Measurements from ENCODE around the gene HNRNPA0.

The HNRNPA0 gene

GRCh38 chr5:137727623-137728022, 26.5 kb downstream of the HNRNPA0 start:
- H3K4me3 ChIP-seq (ENCODE audit: low read length), result no peak overlapping the region
- TF ChIP-seq, protein P1, sequence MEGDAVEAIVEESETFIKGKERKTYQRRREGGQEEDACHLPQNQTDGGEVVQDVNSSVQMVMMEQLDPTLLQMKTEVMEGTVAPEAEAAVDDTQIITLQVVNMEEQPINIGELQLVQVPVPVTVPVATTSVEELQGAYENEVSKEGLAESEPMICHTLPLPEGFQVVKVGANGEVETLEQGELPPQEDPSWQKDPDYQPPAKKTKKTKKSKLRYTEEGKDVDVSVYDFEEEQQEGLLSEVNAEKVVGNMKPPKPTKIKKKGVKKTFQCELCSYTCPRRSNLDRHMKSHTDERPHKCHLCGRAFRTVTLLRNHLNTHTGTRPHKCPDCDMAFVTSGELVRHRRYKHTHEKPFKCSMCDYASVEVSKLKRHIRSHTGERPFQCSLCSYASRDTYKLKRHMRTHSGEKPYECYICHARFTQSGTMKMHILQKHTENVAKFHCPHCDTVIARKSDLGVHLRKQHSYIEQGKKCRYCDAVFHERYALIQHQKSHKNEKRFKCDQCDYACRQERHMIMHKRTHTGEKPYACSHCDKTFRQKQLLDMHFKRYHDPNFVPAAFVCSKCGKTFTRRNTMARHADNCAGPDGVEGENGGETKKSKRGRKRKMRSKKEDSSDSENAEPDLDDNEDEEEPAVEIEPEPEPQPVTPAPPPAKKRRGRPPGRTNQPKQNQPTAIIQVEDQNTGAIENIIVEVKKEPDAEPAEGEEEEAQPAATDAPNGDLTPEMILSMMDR (IDR thresholded peaks at IDR 0.05; ENCODE audit: insufficient read depth, low read depth, low read length, missing control alignments), result no peak
- DNase-seq (ENCODE audit: low read depth), result no peak

- no peak overlapping the region for H3K4me3 ChIP-seq (ENCODE audit: low read length)
- TF ChIP-seq, protein P1 (IDR thresholded peaks at IDR 0.05; ENCODE audit: insufficient read depth, low read depth, low read length, missing control alignments), result no peak
- DNase-seq (ENCODE audit: low read depth), result no peak
Observed at GRCh38 chr5:137724251-137724650, 29.9 kb downstream of the HNRNPA0 start.

GRCh38 chr5:137718611-137719010, 35.6 kb downstream of the HNRNPA0 start:
- no peak for DNase-seq (ENCODE audit: low read depth)
- TF ChIP-seq, protein P1 (IDR thresholded peaks at IDR 0.05; ENCODE audit: insufficient read depth, low read depth, low read length, missing control alignments), result no peak
- no peak overlapping the region for H3K4me3 ChIP-seq (ENCODE audit: low read length)

DNA sequence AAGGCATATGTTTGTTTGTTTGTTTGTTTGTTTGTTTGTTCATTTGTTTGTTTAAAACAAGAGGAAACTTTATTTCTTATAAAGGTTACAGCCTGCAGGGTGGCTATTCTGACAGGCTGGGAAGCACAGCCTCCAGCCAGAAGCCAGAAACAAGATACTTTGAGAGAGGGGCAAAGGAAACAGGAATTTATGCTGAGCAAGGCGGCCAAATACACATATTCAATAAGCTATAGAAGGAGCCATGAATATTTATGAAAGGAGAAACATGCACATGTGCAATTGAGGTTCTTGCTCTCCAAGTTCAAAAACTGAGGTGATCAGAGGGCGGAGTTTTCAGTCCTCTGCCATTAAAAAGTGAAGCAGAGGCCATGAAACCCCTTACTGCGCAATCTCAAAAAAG, 37.8 kb downstream of the HNRNPA0 start:
- H3K4me3 ChIP-seq (ENCODE audit: low read length), result no peak overlapping the region
- TF ChIP-seq, protein P1 (IDR thresholded peaks at IDR 0.05; ENCODE audit: insufficient read depth, low read depth, low read length, missing control alignments), result no peak
- DNase-seq (ENCODE audit: low read depth), result no peak

- DNase-seq (ENCODE audit: low read depth), result no peak
- no peak overlapping the region for H3K4me3 ChIP-seq (ENCODE audit: low read length)
- TF ChIP-seq, protein P1 (IDR thresholded peaks at IDR 0.05; ENCODE audit: insufficient read depth, low read depth, low read length, missing control alignments), result no peak
Observed at GRCh38 chr5:137715456-137715855, 38.7 kb downstream of the HNRNPA0 start.

DNA sequence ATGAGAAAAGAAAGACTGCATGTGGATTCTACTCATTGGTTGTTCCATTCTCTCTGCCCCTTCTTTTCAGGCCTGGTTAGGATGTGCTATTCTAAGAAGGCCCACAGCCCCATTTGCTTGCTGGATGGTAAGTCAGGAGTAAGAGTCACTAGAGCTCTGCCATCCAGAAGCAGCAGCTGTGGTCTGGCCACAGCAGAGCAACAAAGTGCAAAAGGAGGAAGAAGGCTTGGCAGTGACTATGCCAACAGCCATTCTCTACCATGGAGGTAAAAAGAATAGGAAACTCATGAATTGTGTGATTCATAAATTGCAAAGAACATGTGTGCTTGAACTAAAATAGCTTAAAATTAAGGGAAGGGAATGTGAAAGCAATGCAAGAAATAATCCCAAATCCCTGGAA, 39.2 kb downstream of the HNRNPA0 start:
- TF ChIP-seq, protein P1 (IDR thresholded peaks at IDR 0.05; ENCODE audit: insufficient read depth, low read depth, low read length, missing control alignments), result no peak
- no peak overlapping the region for H3K4me3 ChIP-seq (ENCODE audit: low read length)
- no peak for DNase-seq (ENCODE audit: low read depth)

DNA sequence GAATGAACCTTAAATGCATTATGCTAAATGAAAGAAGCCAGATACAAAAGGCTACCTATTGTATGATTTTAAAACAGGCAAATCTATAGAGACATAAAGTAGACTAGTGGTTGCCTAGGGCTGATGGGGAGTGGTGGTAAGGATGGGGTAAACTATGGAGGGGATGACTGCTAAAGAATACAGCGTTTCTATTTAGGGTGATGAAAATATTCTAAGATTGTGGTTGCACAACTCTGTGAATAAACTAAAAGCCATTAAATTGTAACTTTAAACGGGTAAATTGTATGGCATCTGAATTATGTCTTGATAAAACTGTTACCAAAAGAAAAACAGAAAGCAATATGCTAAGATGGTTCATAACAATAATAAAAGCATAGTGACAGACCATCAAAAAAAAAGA, 39.7 kb downstream of the HNRNPA0 start:
- no peak overlapping the region for H3K4me3 ChIP-seq (ENCODE audit: low read length)
- DNase-seq (ENCODE audit: low read depth), result no peak
- TF ChIP-seq, protein P1 (IDR thresholded peaks at IDR 0.05; ENCODE audit: insufficient read depth, low read depth, low read length, missing control alignments), result no peak

All from epithelial cell of esophagus (primary cell).